NCI-H2107 treated with DMSO at 0.1 percent for 48 hours (cell line): Measurements from ENCODE around the gene SEPTIN12.

Source experiments
- DNase-seq: peaks from one replicate; lab custom pipeline; 2025; ENCODE audit not compliant: unreplicated experiment; lab: John Stamatoyannopoulos, UW

The SEPTIN12 gene

GRCh38 chr16:4787627-4788482, at the start of gene SEPTIN12:
Gene SEPTIN12 (minus strand): TSS chr16:4788345. CDS start chr16:4787645, 700 bp downstream.
- no peak for DNase-seq

GRCh38 chr16:4836727-4837126, 48.6 kb upstream of the SEPTIN12 start:
- DNase-seq, result no peak

- DNase-seq, result no peak
Observed at GRCh38 chr16:4833584-4833983, 45.4 kb upstream of the SEPTIN12 start.

GRCh38 chr16:4832698-4833343, 44.7 kb upstream of the SEPTIN12 start:
- no peak for DNase-seq

- no peak for DNase-seq
Observed at GRCh38 chr16:4831616-4832015, 43.5 kb upstream of the SEPTIN12 start.

GRCh38 chr16:4830408-4830807, 42.3 kb upstream of the SEPTIN12 start:
- DNase-seq, result no peak

- DNase-seq, result no peak
Observed at GRCh38 chr16:4828567-4829321, 40.6 kb upstream of the SEPTIN12 start.

GRCh38 chr16:4826980-4827379, 38.8 kb upstream of the SEPTIN12 start:
- DNase-seq, result no peak

- no peak for DNase-seq
Observed at GRCh38 chr16:4826526-4826925, 38.4 kb upstream of the SEPTIN12 start.

GRCh38 chr16:4825196-4825595, 37.1 kb upstream of the SEPTIN12 start:
- DNase-seq, result no peak

GRCh38 chr16:4820652-4821051, 32.5 kb upstream of the SEPTIN12 start:
- no peak for DNase-seq

- DNase-seq, result no peak
Observed at GRCh38 chr16:4814542-4815173, 26.5 kb upstream of the SEPTIN12 start.

GRCh38 chr16:4814046-4814445, 25.9 kb upstream of the SEPTIN12 start:
- no peak for DNase-seq

- no peak for DNase-seq
Observed at GRCh38 chr16:4813251-4814003, 25.3 kb upstream of the SEPTIN12 start.

- no peak for DNase-seq
Observed at GRCh38 chr16:4811773-4812172, 23.6 kb upstream of the SEPTIN12 start.

GRCh38 chr16:4811242-4811641, 23.1 kb upstream of the SEPTIN12 start:
- DNase-seq, result no peak

- DNase-seq, result no peak
Observed at GRCh38 chr16:4806280-4806679, 18.1 kb upstream of the SEPTIN12 start.

GRCh38 chr16:4805231-4805630, 17.1 kb upstream of the SEPTIN12 start:
- no peak for DNase-seq

- no peak for DNase-seq
Observed at GRCh38 chr16:4803898-4804762, 16.0 kb upstream of the SEPTIN12 start.
